DMS79 (cell line): ENCODE results near the gene NFATC2IP.
"Not testable (repeated sequence)": the region's sequence is repeated elsewhere in the genome, so short reads cannot be mapped to it uniquely, and the experiment has no call there.

ENCODE experiments used
- DNase-seq: peaks from one replicate; lab custom pipeline; 2025; lab: John Stamatoyannopoulos, UW

NFATC2IP gene

GRCh38 chr16:28926284-28926683 lies 24.5 kb upstream of the NFATC2IP start:
- not testable (repeated sequence) for DNase-seq

- no peak for DNase-seq
These were observed 22.9 kb upstream of the NFATC2IP start for GRCh38 chr16:28927815-28928214.

DNA sequence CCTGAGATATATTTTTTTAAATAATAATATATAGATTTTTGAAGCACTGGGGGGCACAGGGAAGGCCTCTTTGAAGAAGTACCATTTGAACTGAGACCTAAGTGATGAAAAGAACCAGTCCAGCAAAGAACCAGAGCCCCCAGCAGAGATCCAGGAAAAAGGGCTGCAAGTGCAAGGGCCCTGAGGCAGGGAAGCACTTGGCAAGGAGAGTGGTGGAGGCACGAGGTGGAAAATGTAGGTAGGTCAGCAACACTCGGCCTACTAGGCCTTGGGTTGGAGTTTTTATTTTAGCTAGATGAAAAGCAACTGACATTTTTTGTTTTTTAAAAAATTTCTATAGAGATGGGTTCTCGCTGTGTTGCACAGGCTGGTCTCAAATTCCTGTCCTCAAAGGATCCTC lies 20.5 kb upstream of the NFATC2IP start:
- DNase-seq, result no peak

GRCh38 chr16:28930652-28931051 lies 20.1 kb upstream of the NFATC2IP start:
- DNase-seq, result no peak

DNA sequence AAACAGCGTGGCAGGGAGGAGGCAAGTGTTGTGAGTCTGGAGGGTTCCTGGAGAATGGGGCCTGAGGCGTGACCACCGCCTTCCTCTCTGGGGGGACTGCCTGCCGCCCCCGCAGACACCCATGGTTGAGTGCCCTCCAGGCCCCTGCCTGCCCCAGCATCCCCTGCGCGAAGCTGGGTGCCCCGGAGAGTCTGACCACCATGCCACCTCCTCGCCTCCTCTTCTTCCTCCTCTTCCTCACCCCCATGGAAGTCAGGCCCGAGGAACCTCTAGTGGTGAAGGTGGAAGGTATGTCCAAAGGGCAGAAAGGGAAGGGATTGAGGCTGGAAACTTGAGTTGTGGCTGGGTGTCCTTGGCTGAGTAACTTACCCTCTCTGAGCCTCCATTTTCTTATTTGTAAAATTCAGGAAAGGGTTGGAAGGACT lies 18.9 kb upstream of the NFATC2IP start, which contains the start of gene CD19:
TSS of gene CD19 (plus strand) at position 171 of the 425 bp plus-strand sequence. CDS start at position 201, 30 bp downstream.
- DNase-seq, result no peak

DNA sequence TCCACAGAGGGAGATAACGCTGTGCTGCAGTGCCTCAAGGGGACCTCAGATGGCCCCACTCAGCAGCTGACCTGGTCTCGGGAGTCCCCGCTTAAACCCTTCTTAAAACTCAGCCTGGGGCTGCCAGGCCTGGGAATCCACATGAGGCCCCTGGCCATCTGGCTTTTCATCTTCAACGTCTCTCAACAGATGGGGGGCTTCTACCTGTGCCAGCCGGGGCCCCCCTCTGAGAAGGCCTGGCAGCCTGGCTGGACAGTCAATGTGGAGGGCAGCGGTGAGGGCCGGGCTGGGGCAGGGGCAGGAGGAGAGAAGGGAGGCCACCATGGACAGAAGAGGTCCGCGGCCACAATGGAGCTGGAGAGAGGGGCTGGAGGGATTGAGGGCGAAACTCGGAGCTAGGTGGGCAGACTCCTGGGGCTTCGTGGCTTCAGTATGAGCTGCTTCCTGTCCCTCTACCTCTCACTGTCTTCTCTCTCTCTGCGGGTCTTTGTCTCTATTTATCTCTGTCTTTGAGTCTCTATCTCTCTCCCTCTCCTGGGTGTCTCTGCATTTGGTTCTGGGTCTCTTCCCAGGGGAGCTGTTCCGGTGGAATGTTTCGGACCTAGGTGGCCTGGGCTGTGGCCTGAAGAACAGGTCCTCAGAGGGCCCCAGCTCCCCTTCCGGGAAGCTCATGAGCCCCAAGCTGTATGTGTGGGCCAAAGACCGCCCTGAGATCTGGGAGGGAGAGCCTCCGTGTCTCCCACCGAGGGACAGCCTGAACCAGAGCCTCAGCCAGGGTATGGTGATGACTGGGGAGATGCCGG lies 18.2 kb upstream of the NFATC2IP start:
- DNase-seq, result no peak

DNA sequence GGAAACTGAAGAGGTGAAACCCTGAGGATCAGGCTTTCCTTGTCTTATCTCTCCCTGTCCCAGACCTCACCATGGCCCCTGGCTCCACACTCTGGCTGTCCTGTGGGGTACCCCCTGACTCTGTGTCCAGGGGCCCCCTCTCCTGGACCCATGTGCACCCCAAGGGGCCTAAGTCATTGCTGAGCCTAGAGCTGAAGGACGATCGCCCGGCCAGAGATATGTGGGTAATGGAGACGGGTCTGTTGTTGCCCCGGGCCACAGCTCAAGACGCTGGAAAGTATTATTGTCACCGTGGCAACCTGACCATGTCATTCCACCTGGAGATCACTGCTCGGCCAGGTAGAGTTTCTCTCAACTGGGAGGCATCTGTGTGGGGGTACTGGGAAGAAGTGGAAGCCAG lies 17.6 kb upstream of the NFATC2IP start:
- no peak for DNase-seq

GRCh38 chr16:28935346-28935745 lies 15.4 kb upstream of the NFATC2IP start:
- DNase-seq, result no peak

- DNase-seq, result no peak
These were observed 14.6 kb upstream of the NFATC2IP start for GRCh38 chr16:28935924-28936783.

DNA sequence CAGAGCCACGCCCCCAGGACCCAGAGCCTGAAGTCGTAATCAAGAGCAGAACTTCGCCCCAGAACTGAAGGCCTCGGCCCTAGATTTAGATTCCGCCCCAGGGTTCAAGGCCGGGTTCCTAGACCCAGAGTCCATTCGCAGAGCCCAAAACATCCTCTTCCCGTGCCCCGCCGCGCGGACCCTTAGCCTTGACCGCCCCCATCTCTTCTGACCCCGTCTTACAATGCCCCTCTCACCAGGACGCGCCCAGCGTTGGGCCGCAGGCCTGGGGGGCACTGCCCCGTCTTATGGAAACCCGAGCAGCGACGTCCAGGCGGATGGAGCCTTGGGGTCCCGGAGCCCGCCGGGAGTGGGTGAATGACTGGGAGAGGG lies 14.0 kb upstream of the NFATC2IP start:
- no peak for DNase-seq

DNA sequence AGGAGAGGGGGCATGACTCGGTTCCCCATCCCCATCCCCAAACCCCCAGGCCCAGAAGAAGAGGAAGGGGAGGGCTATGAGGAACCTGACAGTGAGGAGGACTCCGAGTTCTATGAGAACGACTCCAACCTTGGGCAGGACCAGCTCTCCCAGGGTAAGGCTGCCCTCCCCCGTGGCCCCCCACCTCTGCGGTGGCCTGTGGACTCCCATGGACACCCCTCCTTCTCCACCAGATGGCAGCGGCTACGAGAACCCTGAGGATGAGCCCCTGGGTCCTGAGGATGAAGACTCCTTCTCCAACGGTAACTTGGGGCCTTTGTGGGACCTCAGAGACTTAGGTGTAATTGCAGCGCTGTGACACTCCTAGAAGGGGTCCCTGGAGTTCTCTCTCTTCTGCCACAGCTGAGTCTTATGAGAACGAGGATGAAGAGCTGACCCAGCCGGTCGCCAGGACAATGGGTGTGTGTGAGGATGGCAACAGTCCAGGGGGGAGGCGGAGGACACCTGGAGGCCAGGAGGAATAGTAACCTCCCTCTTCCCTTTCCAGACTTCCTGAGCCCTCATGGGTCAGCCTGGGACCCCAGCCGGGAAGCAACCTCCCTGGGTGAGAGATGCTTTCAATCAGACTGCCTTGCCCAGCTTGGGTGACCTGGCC lies 13.4 kb upstream of the NFATC2IP start:
- no peak for DNase-seq

DNA sequence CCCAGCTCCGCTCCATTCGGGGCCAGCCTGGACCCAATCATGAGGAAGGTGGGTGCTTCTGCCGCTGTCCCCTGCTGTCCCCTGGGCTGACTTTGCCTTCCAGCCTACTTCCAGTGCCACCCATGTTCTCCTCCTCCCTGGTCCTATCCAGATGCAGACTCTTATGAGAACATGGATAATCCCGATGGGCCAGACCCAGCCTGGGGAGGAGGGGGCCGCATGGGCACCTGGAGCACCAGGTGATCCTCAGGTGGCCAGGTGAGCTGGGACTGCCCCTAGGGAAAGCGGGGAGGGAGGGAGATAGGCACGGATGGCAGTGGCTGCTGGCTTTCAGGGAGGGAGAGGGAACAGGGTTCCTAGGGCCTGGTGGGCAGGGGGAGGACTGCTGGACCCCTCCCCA lies 12.0 kb upstream of the NFATC2IP start:
- DNase-seq, result no peak

GRCh38 chr16:28939825-28940224 lies 10.9 kb upstream of the NFATC2IP start:
- not testable (repeated sequence) for DNase-seq

DNA sequence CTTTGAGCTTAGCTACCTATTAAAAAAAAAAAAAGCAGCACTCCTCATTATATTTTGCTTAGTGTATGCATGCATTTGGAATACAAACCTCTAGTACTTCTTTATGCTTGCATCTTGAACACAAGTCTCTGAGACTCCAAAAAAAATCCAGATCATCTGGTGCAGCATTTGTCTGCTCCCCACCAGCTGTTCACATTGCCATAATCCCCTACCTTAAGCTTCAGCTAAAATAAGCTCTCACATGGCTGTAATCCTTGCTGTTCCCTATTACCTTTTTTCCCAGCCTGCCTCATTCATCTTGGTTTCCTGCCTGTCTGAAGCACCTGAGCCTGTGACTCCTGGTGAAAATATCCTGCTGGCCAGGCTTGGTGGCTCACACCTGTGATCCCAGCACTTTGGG lies 7.5 kb upstream of the NFATC2IP start:
- no peak for DNase-seq

DNA sequence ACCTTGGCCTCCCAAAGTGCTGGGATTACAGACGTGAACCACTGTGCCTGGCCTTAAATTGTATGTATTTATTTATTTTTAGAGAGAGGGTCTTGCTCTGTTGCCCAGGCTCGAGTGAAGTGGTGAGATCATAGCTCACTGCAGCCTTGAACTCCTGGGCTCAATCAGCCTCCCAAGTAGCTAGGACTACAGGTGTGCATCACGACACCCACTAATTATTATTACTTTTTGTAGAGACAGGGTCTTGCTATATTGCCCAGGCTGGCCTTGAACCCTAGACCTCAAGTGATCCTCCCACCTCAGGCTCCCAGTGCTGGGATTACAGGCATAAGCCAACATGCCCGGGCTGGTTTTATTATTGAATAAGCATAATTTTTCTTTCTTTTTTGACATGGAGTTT lies 4.1 kb upstream of the NFATC2IP start:
- no peak for DNase-seq

DNA sequence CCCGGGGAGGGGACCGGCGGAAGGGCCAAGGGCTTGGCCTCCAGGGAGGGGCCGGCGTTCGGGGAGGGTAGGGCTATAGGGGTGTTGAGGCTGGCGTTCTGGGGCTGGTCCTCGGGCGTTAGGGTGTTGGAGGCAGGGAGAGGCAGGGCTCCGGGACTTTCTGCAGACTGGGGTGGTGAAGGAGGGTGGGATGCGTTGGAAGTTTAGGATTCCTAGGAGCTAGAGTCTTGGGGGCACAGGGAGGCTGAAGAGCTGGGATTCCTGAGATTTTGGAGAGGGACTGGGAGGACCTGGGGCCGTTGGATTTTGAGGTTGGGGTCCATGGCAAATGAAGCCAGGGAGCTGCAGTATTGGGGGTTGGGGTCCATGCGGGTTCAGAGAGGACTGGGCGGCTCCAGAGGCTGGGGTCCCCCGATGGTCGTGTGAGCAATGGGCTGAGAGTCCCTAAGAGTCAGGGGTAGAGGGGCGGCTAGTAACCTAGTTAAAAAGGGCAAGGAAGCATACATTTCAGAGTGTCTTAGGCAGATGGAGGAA lies 740 bp downstream of the NFATC2IP start:
- no peak for DNase-seq

DNA sequence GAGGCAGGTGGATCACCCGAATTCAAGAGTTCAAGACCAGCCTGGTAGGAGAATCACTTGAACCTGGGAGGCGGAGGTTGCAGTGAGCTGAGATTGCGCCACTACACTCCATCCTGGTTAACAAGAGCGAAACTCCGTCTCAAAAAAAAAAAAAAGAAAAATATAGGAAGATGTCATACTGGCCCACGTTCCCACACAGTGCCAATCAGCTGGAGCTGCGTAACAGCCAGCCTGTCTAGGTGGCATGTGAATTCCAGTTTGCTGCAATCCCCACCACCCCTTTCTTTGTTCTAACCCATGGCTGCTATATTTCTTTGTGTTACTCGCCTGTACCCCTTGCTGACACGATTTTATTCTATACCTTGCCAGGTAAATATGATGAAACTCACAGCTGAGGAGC lies 7.5 kb downstream of the NFATC2IP start:
- DNase-seq, result no peak

GRCh38 chr16:28958836-28959235 lies 8.1 kb downstream of the NFATC2IP start:
- DNase-seq, result no peak

- DNase-seq, result no peak
These were observed 13.3 kb downstream of the NFATC2IP start for GRCh38 chr16:28964072-28964471.

GRCh38 chr16:28964496-28964895 lies 13.8 kb downstream of the NFATC2IP start:
- DNase-seq, result no peak

- no peak for DNase-seq
These were observed 16.4 kb downstream of the NFATC2IP start for GRCh38 chr16:28967156-28967555.

DNA sequence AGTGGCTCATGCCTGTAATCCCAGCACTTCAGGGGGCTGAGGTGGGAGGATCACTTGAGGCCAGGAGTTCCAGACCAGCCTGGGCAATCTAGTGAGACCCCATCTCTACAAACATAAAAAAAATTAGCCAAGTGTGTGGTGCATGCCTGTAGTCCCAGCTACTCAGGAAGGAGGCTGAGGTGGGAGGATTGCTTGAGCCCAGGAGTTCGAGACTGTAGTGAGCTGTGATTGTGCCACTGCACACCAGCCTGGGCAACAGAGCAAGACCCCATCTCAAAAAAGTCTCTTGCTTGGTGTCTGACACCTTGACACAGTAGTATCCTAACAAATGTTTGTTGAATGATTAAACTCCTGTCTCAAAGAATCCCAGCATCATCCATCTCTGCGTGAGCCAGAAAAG lies 19.0 kb downstream of the NFATC2IP start:
- not testable (repeated sequence) for DNase-seq
